RWPE1 (cell line): ENCODE results near the gene NIPAL4.

Experiments used
- CTCF ChIA-PET: fragments of 350-600 bp; sonication (Branson Sonifier 250); formaldehyde crosslinking; extraction: SDS; loops from one replicate; lab custom pipeline; 2021; lab: Yijun Ruan, JAX
- POLR2A ChIA-PET: fragments of 400-600 bp; formaldehyde crosslinking; extraction: SDS; loops from one replicate; lab custom pipeline; 2020; ENCODE audit warnings: antibody characterized with exemption; ENCODE audit not compliant: low non-redundant PET; lab: Yijun Ruan, JAX
- DNase-seq: peaks from one replicate; pipeline ENCODE4 v3.0.0; 2012; ENCODE audit warnings: low spot score
- H3K27ac ChIP-seq: fragments of 450-650 bp; 2 replicates; pipeline ENCODE4 v1.5.1; 2017
- CTCF ChIP-seq: fragments of 450-650 bp; conservative IDR thresholded peaks from 2 replicates; pipeline ENCODE4 v1.5.1; 2017; ENCODE audit warnings: low read depth, mild to moderate bottlenecking

NIPAL4 gene

GRCh38 chr5:157487358-157487757 lies 27.3 kb downstream of the NIPAL4 start:
- no peak for TF ChIP-seq CTCF
- no peak for DNase-seq
- no peak overlapping the region for H3K27ac ChIP-seq
- ChIA-PET CTCF (interaction anchor here (0.7 kb wide), 1 partner anchor 159 kb away, joined by 4 read pairs; no protein-coding TSS in a partner anchor), POLR2A (no interaction called here)

- ChIA-PET CTCF (no interaction called here), POLR2A (interaction anchor here (0.6 kb wide), 1 partner anchor 228 kb away, joined by 4 read pairs; no protein-coding TSS in a partner anchor)
- H3K27ac ChIP-seq = no peak overlapping the region
- no peak for TF ChIP-seq CTCF
- no peak for DNase-seq
Measured at GRCh38 chr5:157491471-157491995, 31.5 kb downstream of the NIPAL4 start.

- CTCF ChIA-PET = interaction anchor here (0.6 to 0.9 kb wide), 3 partner anchors 150 to 281 kb away, joined by 3 to 5 read pairs (median 3); no protein-coding TSS in a partner anchor
- no peak for DNase-seq
- POLR2A ChIA-PET = no interaction called here
- TF ChIP-seq CTCF = no peak
- no peak overlapping the region for H3K27ac ChIP-seq
Measured at GRCh38 chr5:157492886-157493285, 32.9 kb downstream of the NIPAL4 start.

GRCh38 chr5:157494178-157494832 lies 34.3 kb downstream of the NIPAL4 start:
- TF ChIP-seq CTCF = no peak
- ChIA-PET POLR2A (no interaction called here), CTCF (interaction anchor here (0.6 to 1.1 kb wide), 2 partner anchors 10 to 249 kb away, joined by 3 read pairs; partner anchors contain the start of gene LSM11)
- H3K27ac ChIP-seq = no peak overlapping the region
- DNase-seq = no peak

GRCh38 chr5:157496864-157497263 lies 36.9 kb downstream of the NIPAL4 start:
- CTCF ChIA-PET = no interaction called here
- POLR2A ChIA-PET = interaction anchor here (0.6 kb wide), 1 partner anchor 332 kb away, joined by 5 read pairs; no protein-coding TSS in a partner anchor
- no peak for DNase-seq
- H3K27ac ChIP-seq = no peak overlapping the region
- no peak for TF ChIP-seq CTCF

- CTCF ChIA-PET = no interaction called here
- POLR2A ChIA-PET = no interaction called here
- H3K27ac ChIP-seq = no peak overlapping the region
- TF ChIP-seq CTCF = no peak
- no peak for DNase-seq
Measured at GRCh38 chr5:157497875-157498611, 38.0 kb downstream of the NIPAL4 start.
